Measurements from ENCODE around the gene KNL1.

KNL1 gene

GRCh38 chr15:40618023-40618422 is 24.0 kb downstream of the KNL1 start:
- no peak for DNase-seq (ENCODE audit: low read depth)
- TF ChIP-seq CTCF (IDR thresholded peaks at IDR 0.05; ENCODE audit: control insufficient read depth, insufficient read depth, low read depth, low read length, missing control alignments): no peak
- no peak overlapping the region for H3K4me3 ChIP-seq (ENCODE audit: control insufficient read depth, low read depth, low read length)

GRCh38 chr15:40618906-40619305 is 24.9 kb downstream of the KNL1 start:
- no peak overlapping the region for H3K4me3 ChIP-seq (ENCODE audit: control insufficient read depth, low read depth, low read length)
- DNase-seq (ENCODE audit: low read depth): no peak
- TF ChIP-seq CTCF (IDR thresholded peaks at IDR 0.05; ENCODE audit: control insufficient read depth, insufficient read depth, low read depth, low read length, missing control alignments): no peak

GRCh38 chr15:40623361-40623760 is 29.3 kb downstream of the KNL1 start:
- TF ChIP-seq CTCF (IDR thresholded peaks at IDR 0.05; ENCODE audit: control insufficient read depth, insufficient read depth, low read depth, low read length, missing control alignments): no peak
- H3K4me3 ChIP-seq (ENCODE audit: control insufficient read depth, low read depth, low read length): no peak overlapping the region
- DNase-seq (ENCODE audit: low read depth): no peak

- DNase-seq (ENCODE audit: low read depth): no peak
- no peak overlapping the region for H3K4me3 ChIP-seq (ENCODE audit: control insufficient read depth, low read depth, low read length)
- TF ChIP-seq CTCF (IDR thresholded peaks at IDR 0.05; ENCODE audit: control insufficient read depth, insufficient read depth, low read depth, low read length, missing control alignments): no peak
Measured at GRCh38 chr15:40630313-40630712, 36.3 kb downstream of the KNL1 start.

- DNase-seq (ENCODE audit: low read depth): no peak
- no peak overlapping the region for H3K4me3 ChIP-seq (ENCODE audit: control insufficient read depth, low read depth, low read length)
- no peak for TF ChIP-seq CTCF (IDR thresholded peaks at IDR 0.05; ENCODE audit: control insufficient read depth, insufficient read depth, low read depth, low read length, missing control alignments)
Measured at GRCh38 chr15:40633178-40633577, 39.1 kb downstream of the KNL1 start.

- H3K4me3 ChIP-seq (ENCODE audit: control insufficient read depth, low read depth, low read length): no peak overlapping the region
- TF ChIP-seq CTCF (IDR thresholded peaks at IDR 0.05; ENCODE audit: control insufficient read depth, insufficient read depth, low read depth, low read length, missing control alignments): no peak
- no peak for DNase-seq (ENCODE audit: low read depth)
Measured at GRCh38 chr15:40637221-40637745, 43.2 kb downstream of the KNL1 start.

GRCh38 chr15:40639677-40640076 is 45.6 kb downstream of the KNL1 start:
- DNase-seq (ENCODE audit: low read depth): no peak
- H3K4me3 ChIP-seq (ENCODE audit: control insufficient read depth, low read depth, low read length): no peak overlapping the region
- no peak for TF ChIP-seq CTCF (IDR thresholded peaks at IDR 0.05; ENCODE audit: control insufficient read depth, insufficient read depth, low read depth, low read length, missing control alignments)
